Subcutaneous adipose tissue (tissue), 4 donors: ENCODE data around the gene FGFR2. TPM values are rescaled to one million over a fixed set of nuclear protein-coding genes. Genes with fewer than 3 reads are reported as not detected.

Experiments used
- total RNA-seq, 4 donors: library from RNA; depleted of rRNA; stranded (reverse); fragments of >200 nt; gene quantifications; one replicate each; pipeline ENCODE4 v1.1.0, GENCODE V29; 2016
- TF ChIP-seq, protein P1 (sequence below): fragments of 450-650 bp; IDR thresholded peaks from one replicate; pipeline ENCODE4 v1.5.1; 2016; ENCODE audit warnings: low read depth, mild to moderate bottlenecking, control low read depth, antibody characterized with exemption, moderate library complexity

FGFR2 gene
- total RNA-seq, 4 donors from 2014 or later, result 11.3 to 22.2 (median 14.9) TPM

DNA sequence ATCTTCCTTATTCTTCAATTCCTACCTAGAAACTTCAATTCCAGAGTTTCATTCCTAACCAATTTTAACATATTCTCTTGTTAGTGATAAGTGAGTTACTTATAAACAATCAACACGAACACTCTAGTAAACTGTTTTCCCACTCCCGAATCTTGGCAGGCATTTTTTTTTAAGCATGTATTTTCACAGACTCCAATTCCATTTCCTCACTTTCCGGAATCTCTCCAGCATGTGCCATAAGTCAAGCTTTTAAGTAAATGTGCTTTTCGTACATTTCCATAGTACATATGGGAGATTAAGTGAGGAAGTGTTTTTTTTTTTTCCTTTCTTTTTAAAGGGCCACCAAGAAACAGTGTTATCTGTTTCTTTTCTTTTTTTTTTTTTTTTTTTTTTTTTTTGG is 89.1 kb downstream of the FGFR2 start:
- TF ChIP-seq, protein P1, sequence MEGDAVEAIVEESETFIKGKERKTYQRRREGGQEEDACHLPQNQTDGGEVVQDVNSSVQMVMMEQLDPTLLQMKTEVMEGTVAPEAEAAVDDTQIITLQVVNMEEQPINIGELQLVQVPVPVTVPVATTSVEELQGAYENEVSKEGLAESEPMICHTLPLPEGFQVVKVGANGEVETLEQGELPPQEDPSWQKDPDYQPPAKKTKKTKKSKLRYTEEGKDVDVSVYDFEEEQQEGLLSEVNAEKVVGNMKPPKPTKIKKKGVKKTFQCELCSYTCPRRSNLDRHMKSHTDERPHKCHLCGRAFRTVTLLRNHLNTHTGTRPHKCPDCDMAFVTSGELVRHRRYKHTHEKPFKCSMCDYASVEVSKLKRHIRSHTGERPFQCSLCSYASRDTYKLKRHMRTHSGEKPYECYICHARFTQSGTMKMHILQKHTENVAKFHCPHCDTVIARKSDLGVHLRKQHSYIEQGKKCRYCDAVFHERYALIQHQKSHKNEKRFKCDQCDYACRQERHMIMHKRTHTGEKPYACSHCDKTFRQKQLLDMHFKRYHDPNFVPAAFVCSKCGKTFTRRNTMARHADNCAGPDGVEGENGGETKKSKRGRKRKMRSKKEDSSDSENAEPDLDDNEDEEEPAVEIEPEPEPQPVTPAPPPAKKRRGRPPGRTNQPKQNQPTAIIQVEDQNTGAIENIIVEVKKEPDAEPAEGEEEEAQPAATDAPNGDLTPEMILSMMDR, result no peak

DNA sequence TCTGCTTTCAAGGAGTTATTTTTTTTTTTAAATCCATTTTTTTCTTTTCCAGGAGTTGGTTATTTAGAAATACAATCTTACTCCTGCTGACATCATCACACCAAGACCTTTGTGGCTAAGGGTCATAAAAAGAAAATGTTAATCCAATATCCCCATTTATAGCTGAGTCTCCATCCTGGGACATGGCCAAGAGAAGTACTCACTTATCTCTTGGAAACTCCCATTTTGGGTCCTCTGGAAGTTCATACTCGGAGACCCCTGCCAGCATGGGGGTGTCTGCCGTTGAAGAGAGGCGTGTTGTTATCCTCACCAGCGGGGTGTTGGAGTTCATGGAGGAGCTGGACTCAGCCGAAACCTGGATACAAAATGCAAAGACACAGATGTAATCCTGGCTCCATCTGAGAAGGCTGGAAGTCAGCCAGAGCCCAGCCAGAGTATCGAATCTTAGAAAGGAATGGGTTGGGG is 94.6 kb downstream of the FGFR2 start:
- TF ChIP-seq, protein P1, result no peak

DNA sequence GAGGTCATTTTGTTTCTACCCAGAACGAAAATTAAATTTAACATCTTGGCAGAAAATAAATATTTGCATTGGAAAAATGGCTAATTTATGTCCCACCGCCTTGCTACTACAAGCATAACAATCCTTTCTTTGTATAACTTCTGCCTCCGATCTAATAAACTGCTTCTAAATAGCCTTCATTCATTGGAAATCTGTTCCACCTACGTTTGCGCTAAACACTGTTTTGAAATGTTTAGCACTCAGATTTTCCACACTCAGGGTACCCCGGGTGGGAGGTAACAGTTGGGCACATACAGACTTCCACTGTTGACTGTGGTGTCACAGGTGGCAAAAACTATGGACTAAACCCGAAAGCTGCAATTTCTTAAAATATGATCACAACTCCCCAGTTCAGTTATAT is 96.4 kb downstream of the FGFR2 start:
- TF ChIP-seq, protein P1, result no peak

DNA sequence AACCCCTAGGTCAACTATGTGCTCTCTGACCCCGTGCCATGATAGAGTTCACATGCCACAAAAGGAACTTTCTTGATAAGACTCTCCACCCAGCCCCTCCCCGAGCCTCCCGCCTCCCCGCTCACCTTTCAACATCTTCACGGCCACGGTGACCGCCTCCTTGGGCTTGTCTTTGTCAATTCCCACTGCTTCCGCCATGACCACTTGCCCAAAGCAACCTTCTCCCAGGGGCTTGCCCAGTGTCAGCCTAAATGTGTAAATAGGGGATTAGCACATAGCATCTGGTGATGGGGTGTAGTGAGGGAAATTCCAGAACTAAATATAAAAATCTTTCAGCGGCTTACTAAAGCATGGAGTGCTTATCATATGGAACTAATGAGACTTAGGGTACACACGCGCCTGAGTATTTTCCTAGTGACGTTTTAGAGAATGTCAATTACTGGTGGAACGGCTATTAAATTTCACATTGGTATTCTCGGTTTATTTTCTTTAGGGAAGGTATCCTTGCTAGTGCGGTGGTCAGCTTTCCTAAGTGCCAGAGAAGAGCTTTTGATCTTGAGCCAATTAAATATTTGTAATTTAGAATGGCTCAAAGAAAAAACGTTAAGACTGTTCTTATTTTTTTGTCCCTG is 97.4 kb downstream of the FGFR2 start:
- TF ChIP-seq, protein P1, result no peak

DNA sequence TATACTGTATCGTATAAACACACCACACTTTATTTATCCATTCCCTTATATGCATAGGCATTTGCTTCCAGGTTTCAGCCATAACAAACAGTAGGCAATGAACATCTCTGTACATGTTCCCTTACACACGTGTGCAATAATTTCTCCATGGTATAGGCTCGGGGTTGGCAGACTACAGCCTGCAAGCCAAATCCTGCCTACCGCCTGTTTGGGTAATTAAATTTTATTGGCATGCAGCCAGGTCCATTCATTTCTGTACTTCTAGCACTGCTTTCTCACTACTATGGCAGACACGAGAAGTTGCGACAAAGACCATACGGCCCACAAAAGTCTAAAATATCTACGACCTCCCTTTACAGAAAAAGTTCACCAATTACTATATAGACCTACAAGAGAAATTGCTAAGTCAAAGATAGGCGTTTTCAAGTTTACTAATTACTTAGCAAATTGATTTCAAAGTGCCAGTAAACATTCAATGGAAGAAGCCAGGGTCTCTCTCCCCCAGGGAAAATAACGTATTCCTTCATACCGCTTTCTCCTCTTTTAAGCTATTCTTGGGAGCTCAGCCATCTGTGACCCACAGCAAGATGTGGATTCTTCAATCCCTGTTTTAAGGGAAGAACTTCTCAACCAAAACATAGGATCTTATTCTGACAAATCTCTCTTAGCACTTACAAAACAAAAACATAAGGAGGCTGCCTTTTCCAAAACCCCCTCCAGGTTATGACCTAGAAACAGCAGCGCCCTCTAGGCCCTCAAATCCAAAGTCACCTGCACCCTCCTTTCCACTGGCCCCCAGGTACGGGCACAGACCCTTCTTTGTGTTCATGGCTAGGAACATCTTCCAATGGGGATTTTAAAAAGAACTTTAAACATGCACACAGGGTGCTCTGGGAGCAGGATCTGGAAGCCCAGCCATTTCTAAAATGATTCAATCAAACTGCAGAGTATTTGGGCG is 100.5 kb downstream of the FGFR2 start:
- TF ChIP-seq, protein P1, result no peak

DNA sequence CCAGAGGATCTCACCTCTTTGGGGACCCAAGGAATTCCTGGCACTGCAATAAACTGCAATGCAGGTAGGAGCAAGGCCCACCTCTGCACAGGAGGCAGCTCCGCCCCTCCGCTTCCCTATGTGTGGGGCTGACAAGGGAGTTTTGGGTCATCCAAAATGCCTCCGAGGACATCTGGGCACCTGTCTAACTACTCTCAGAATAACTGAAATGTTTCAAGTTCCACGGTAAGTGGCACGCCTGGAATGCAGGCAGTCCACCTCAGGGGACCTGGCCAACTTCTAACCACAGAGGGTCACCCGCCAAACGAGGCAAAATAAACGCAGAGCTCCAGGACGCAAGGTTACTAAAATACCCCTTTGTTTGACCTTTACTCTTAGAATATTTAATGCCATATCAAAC is 102.5 kb downstream of the FGFR2 start:
- TF ChIP-seq, protein P1, result no peak

DNA sequence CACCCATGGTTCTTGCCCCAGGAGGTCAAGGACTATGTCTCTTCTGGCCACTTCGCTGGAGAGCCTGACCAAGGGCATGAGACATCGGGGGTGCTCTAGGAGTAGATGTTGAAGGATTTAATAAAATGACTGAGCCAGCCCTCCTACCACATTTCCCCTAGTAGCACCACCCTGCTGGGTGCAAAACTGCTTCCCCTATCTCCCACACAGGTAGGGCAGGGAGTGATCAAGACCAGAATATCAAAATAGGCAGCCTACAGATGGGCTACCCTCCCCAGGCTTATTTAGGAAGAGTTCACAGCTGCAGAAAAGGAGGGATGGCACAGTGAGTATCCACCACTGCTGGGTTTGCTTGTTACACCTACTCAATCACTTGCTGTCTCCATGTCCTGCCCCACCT is 103.9 kb downstream of the FGFR2 start:
- TF ChIP-seq, protein P1, result no peak
